ENCODE measurements around the gene PYDC2.

Gene PYDC2

GRCh38 chr3:191461113-191461595 is at the start of gene PYDC2:
TSS of gene PYDC2 (plus strand) at chr3:191461163. CDS start at chr3:191461163, 0 bp downstream.
- DNase-seq, result no peak

- no peak for DNase-seq
Measured at GRCh38 chr3:191412759-191413158, 48.2 kb upstream of the PYDC2 start.

- no peak for DNase-seq
Measured at GRCh38 chr3:191414286-191414685, 46.7 kb upstream of the PYDC2 start.

GRCh38 chr3:191414732-191415131 is 46.2 kb upstream of the PYDC2 start:
- no peak for DNase-seq

GRCh38 chr3:191415566-191415965 is 45.4 kb upstream of the PYDC2 start:
- no peak for DNase-seq

GRCh38 chr3:191417457-191417729 is 43.6 kb upstream of the PYDC2 start:
- no peak for DNase-seq

GRCh38 chr3:191420771-191421170 is 40.2 kb upstream of the PYDC2 start:
- DNase-seq, result no peak

- no peak for DNase-seq
Measured at GRCh38 chr3:191424881-191425280, 36.1 kb upstream of the PYDC2 start.

- no peak for DNase-seq
Measured at GRCh38 chr3:191425322-191425734, 35.6 kb upstream of the PYDC2 start.

GRCh38 chr3:191426311-191426710 is 34.7 kb upstream of the PYDC2 start:
- no peak for DNase-seq

- DNase-seq, result no peak
Measured at GRCh38 chr3:191428177-191428576, 32.8 kb upstream of the PYDC2 start.

GRCh38 chr3:191430103-191430502 is 30.9 kb upstream of the PYDC2 start:
- DNase-seq, result no peak

GRCh38 chr3:191431160-191431822 is 29.7 kb upstream of the PYDC2 start:
- no peak for DNase-seq

- no peak for DNase-seq
Measured at GRCh38 chr3:191432162-191432561, 28.8 kb upstream of the PYDC2 start.

GRCh38 chr3:191434024-191434423 is 26.9 kb upstream of the PYDC2 start:
- no peak for DNase-seq

- no peak for DNase-seq
Measured at GRCh38 chr3:191435981-191436380, 25.0 kb upstream of the PYDC2 start.

GRCh38 chr3:191438150-191438814 is 22.7 kb upstream of the PYDC2 start:
- DNase-seq, result no peak

GRCh38 chr3:191440532-191440931 is 20.4 kb upstream of the PYDC2 start:
- no peak for DNase-seq

GRCh38 chr3:191441687-191442086 is 19.3 kb upstream of the PYDC2 start:
- no peak for DNase-seq

GRCh38 chr3:191444569-191444968 is 16.4 kb upstream of the PYDC2 start:
- DNase-seq, result no peak

- no peak for DNase-seq
Measured at GRCh38 chr3:191449256-191449655, 11.7 kb upstream of the PYDC2 start.

- DNase-seq, result no peak
Measured at GRCh38 chr3:191455257-191455952, 5.6 kb upstream of the PYDC2 start.

- no peak for DNase-seq
Measured at GRCh38 chr3:191460360-191460759, 603 bp upstream of the PYDC2 start.

- no peak for DNase-seq
Measured at GRCh38 chr3:191470080-191470479, 9.1 kb downstream of the PYDC2 start.

Measured in activated T-cell treated with anti-CD3 and anti-CD28 coated beads, Interleukin-2, amount 50 U/mL, for 1 hour (primary cell).